GM12892 (cell line): ENCODE data around the gene ACLY.

ENCODE experiments used
- POLR2A ChIP-seq: IDR thresholded peaks from 2 replicates; pipeline ENCODE4 v1.6.1; 2011; ENCODE audit warnings: low read depth, low read length, control low read depth
- POLR2AphosphoS5 ChIP-seq: IDR thresholded peaks from 2 replicates; pipeline ENCODE4 v1.6.1; 2011; ENCODE audit warnings: low read depth, low read length, control low read depth
- TAF1 ChIP-seq: IDR thresholded peaks from 2 replicates; pipeline ENCODE4 v1.6.1; 2011; ENCODE audit warnings: low read depth, mild to moderate bottlenecking, control low read depth, low read length, borderline replicate concordance

- peak; percentile 58; the same call in 1 of the 2 replicates for TF ChIP-seq POLR2A
- no peak; the same call in 1 of the 2 replicates for TF ChIP-seq POLR2AphosphoS5
- no peak for TF ChIP-seq TAF1
Measured at GRCh38 chr17:41865596-41865893, 53.2 kb downstream of the ACLY start.
